ENCODE results near the gene GEMIN7. TPM values are rescaled to one million over a fixed set of nuclear protein-coding genes. Genes with fewer than 3 reads are reported as not detected.

GEMIN7 gene
- total and polyA plus RNA-seq, 2 experiments from 2014 or later, result 49.6 to 90.5 TPM

DNA sequence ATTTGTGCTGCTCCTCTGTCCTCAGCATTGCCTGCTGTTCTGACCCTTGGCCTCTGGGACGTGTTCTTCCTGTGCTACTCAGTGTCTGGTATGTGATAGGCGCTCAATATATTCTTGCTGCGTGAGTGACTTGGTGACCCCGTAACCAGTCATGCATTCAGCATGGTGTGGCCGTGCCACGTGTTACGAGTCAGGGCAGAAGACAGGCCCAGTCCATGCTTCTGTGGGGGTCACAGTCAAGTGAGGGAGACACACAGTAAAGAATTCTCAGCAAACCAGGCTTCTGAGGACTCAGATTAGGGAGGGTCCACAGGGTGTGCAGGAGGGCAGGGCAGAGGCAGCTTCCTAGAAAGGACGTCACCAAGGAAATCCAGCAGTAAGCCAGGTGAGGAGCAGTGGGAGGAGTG, 21.8 kb downstream of the GEMIN7 start:
- Mint-ChIP-seq H3K9me3 (no peaks in the 10 kb centered on the region), H3K4me3 (no peak overlapping the region), H3K27me3 (ENCODE audit: insufficient read depth, low read depth, poor library complexity) (peaks cover 11% of the 10 kb centered on the region), H3K4me1 (peaks cover 79% of the 10 kb centered on the region), H3K27ac (peak overlapping the region; percentile 53; the same call in 1 of the 2 replicates), H3K36me3 (ENCODE audit: low read depth) (peaks cover 4% of the 10 kb centered on the region; the same call in 2 of the 3 replicates)
- TF ChIP-seq JUNB (IDR thresholded peaks at IDR 0.05; ENCODE audit: unreplicated experiment) (no peak), POLR2AphosphoS5 (IDR thresholded peaks at IDR 0.05; ENCODE audit: low read depth) (no peak), EZH2phosphoT487 (IDR thresholded peaks at IDR 0.05; ENCODE audit: unreplicated experiment) (no peak), ZNF114 (CRISPR knock-in tag; IDR thresholded peaks at IDR 0.05) (no peak), STAT1 (IDR thresholded peaks at IDR 0.05; ENCODE audit: unreplicated experiment) (no peak), CREB1 (CRISPR knock-in tag; IDR thresholded peaks at IDR 0.05; ENCODE audit: low read depth) (no peak), NANOG (IDR thresholded peaks at IDR 0.05; ENCODE audit: borderline replicate concordance) (no peak), EZH2 (IDR thresholded peaks at IDR 0.05; ENCODE audit: low read depth, unreplicated experiment) (no peak), ZNF331 (CRISPR knock-in tag; IDR thresholded peaks at IDR 0.05; ENCODE audit: low read depth) (no peak)
- TF ChIP-seq, protein P1, sequence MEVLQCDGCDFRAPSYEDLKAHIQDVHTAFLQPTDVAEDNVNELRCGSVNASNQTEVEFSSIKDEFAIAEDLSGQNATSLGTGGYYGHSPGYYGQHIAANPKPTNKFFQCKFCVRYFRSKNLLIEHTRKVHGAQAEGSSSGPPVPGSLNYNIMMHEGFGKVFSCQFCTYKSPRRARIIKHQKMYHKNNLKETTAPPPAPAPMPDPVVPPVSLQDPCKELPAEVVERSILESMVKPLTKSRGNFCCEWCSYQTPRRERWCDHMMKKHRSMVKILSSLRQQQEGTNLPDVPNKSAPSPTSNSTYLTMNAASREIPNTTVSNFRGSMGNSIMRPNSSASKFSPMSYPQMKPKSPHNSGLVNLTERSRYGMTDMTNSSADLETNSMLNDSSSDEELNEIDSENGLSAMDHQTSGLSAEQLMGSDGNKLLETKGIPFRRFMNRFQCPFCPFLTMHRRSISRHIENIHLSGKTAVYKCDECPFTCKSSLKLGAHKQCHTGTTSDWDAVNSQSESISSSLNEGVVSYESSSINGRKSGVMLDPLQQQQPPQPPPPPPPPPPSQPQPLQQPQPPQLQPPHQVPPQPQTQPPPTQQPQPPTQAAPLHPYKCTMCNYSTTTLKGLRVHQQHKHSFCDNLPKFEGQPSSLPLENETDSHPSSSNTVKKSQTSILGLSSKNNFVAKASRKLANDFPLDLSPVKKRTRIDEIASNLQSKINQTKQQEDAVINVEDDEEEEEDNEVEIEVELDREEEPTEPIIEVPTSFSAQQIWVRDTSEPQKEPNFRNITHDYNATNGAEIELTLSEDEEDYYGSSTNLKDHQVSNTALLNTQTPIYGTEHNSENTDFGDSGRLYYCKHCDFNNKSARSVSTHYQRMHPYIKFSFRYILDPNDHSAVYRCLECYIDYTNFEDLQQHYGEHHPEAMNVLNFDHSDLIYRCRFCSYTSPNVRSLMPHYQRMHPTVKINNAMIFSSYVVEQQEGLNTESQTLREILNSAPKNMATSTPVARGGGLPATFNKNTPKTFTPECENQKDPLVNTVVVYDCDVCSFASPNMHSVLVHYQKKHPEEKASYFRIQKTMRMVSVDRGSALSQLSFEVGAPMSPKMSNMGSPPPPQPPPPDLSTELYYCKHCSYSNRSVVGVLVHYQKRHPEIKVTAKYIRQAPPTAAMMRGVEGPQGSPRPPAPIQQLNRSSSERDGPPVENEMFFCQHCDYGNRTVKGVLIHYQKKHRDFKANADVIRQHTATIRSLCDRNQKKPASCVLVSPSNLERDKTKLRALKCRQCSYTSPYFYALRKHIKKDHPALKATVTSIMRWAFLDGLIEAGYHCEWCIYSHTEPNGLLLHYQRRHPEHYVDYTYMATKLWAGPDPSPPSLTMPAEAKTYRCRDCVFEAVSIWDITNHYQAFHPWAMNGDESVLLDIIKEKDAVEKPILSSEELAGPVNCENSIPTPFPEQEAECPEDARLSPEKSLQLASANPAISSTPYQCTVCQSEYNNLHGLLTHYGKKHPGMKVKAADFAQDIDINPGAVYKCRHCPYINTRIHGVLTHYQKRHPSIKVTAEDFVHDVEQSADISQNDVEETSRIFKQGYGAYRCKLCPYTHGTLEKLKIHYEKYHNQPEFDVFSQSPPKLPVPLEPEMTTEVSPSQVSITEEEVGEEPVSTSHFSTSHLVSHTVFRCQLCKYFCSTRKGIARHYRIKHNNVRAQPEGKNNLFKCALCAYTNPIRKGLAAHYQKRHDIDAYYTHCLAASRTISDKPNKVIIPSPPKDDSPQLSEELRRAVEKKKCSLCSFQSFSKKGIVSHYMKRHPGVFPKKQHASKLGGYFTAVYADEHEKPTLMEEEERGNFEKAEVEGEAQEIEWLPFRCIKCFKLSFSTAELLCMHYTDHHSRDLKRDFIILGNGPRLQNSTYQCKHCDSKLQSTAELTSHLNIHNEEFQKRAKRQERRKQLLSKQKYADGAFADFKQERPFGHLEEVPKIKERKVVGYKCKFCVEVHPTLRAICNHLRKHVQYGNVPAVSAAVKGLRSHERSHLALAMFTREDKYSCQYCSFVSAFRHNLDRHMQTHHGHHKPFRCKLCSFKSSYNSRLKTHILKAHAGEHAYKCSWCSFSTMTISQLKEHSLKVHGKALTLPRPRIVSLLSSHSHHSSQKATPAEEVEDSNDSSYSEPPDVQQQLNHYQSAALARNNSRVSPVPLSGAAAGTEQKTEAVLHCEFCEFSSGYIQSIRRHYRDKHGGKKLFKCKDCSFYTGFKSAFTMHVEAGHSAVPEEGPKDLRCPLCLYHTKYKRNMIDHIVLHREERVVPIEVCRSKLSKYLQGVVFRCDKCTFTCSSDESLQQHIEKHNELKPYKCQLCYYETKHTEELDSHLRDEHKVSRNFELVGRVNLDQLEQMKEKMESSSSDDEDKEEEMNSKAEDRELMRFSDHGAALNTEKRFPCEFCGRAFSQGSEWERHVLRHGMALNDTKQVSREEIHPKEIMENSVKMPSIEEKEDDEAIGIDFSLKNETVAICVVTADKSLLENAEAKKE (CRISPR knock-in tag; IDR thresholded peaks at IDR 0.05), result no peak
- TF ChIP-seq, protein P2, sequence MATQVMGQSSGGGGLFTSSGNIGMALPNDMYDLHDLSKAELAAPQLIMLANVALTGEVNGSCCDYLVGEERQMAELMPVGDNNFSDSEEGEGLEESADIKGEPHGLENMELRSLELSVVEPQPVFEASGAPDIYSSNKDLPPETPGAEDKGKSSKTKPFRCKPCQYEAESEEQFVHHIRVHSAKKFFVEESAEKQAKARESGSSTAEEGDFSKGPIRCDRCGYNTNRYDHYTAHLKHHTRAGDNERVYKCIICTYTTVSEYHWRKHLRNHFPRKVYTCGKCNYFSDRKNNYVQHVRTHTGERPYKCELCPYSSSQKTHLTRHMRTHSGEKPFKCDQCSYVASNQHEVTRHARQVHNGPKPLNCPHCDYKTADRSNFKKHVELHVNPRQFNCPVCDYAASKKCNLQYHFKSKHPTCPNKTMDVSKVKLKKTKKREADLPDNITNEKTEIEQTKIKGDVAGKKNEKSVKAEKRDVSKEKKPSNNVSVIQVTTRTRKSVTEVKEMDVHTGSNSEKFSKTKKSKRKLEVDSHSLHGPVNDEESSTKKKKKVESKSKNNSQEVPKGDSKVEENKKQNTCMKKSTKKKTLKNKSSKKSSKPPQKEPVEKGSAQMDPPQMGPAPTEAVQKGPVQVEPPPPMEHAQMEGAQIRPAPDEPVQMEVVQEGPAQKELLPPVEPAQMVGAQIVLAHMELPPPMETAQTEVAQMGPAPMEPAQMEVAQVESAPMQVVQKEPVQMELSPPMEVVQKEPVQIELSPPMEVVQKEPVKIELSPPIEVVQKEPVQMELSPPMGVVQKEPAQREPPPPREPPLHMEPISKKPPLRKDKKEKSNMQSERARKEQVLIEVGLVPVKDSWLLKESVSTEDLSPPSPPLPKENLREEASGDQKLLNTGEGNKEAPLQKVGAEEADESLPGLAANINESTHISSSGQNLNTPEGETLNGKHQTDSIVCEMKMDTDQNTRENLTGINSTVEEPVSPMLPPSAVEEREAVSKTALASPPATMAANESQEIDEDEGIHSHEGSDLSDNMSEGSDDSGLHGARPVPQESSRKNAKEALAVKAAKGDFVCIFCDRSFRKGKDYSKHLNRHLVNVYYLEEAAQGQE (IDR thresholded peaks at IDR 0.05; ENCODE audit: unreplicated experiment), result no peak
- TF ChIP-seq, protein P3, sequence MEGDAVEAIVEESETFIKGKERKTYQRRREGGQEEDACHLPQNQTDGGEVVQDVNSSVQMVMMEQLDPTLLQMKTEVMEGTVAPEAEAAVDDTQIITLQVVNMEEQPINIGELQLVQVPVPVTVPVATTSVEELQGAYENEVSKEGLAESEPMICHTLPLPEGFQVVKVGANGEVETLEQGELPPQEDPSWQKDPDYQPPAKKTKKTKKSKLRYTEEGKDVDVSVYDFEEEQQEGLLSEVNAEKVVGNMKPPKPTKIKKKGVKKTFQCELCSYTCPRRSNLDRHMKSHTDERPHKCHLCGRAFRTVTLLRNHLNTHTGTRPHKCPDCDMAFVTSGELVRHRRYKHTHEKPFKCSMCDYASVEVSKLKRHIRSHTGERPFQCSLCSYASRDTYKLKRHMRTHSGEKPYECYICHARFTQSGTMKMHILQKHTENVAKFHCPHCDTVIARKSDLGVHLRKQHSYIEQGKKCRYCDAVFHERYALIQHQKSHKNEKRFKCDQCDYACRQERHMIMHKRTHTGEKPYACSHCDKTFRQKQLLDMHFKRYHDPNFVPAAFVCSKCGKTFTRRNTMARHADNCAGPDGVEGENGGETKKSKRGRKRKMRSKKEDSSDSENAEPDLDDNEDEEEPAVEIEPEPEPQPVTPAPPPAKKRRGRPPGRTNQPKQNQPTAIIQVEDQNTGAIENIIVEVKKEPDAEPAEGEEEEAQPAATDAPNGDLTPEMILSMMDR (conservative IDR thresholded peaks at IDR 0.05; ENCODE audit: low read depth in 2 of 2), result no peak
- TF ChIP-seq, protein P4, sequence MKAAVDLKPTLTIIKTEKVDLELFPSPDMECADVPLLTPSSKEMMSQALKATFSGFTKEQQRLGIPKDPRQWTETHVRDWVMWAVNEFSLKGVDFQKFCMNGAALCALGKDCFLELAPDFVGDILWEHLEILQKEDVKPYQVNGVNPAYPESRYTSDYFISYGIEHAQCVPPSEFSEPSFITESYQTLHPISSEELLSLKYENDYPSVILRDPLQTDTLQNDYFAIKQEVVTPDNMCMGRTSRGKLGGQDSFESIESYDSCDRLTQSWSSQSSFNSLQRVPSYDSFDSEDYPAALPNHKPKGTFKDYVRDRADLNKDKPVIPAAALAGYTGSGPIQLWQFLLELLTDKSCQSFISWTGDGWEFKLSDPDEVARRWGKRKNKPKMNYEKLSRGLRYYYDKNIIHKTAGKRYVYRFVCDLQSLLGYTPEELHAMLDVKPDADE (IDR thresholded peaks at IDR 0.05), result no peak
- no peaks in the 10 kb centered on the region for H3K36me3 ChIP-seq (ENCODE audit: insufficient read depth)
- H3K4me1 ChIP-seq (ENCODE audit: insufficient read depth), result peaks cover 17% of the 10 kb centered on the region; the same call in 1 of the 2 replicates
- H2AFZ ChIP-seq, result no peak overlapping the region
- H3K4me2 ChIP-seq, result no peak overlapping the region
- H3K9me2 ChIP-seq (ENCODE audit: insufficient read depth), result no peaks in the 10 kb centered on the region
- H3F3A ChIP-seq (replicated peaks; ENCODE audit: low read depth), result no peaks in the 10 kb centered on the region
- DNase-seq (ENCODE audit: low spot score) (no peak), ATAC-seq (no peak)
- H3K79me2 ChIP-seq (replicated peaks; ENCODE audit: insufficient read depth), result peaks cover 96% of the 10 kb centered on the region
- H3K4me3 ChIP-seq, result no peak overlapping the region
- H3K27ac ChIP-seq (ENCODE audit: low read depth), result no peak overlapping the region
- peaks cover 62% of the 10 kb centered on the region for H4K20me1 ChIP-seq (replicated peaks; ENCODE audit: insufficient read depth)
- H3K27me3 ChIP-seq (ENCODE audit: insufficient read depth), result no peaks in the 10 kb centered on the region

All from GM23338 (cell line).